NOMO-1 treated with DMSO at 0.1 percent for 48 hours (cell line): ENCODE results near the gene SCARF1.
A peak's percentile ranks its signal among the peaks of the same experiment; 100 is the strongest.

Experiments used
- DNase-seq: peaks from one replicate; lab custom pipeline; 2025; ENCODE audit not compliant: unreplicated experiment; lab: John Stamatoyannopoulos, UW

SCARF1 gene

DNA sequence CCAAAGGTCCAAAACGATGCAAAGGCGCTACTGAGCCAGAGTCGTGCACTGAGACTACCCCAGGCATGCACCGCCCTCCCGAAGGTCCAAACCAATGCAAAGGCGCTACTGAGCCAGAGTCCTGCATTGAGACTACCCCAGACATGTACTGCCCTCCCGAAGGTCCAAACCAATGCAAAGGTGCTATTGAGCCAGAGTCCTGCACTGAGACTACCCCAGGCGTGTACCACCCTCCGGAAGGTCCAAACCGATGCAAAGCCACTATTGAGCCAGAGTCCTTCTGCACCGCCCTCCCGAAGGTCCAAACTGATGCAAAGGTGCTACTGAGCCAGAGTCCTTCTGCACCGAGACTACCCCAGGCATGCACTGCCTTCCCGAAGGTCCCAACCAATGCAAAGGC lies 44.0 kb downstream of the SCARF1 start:
- DNase-seq, result no peak

DNA sequence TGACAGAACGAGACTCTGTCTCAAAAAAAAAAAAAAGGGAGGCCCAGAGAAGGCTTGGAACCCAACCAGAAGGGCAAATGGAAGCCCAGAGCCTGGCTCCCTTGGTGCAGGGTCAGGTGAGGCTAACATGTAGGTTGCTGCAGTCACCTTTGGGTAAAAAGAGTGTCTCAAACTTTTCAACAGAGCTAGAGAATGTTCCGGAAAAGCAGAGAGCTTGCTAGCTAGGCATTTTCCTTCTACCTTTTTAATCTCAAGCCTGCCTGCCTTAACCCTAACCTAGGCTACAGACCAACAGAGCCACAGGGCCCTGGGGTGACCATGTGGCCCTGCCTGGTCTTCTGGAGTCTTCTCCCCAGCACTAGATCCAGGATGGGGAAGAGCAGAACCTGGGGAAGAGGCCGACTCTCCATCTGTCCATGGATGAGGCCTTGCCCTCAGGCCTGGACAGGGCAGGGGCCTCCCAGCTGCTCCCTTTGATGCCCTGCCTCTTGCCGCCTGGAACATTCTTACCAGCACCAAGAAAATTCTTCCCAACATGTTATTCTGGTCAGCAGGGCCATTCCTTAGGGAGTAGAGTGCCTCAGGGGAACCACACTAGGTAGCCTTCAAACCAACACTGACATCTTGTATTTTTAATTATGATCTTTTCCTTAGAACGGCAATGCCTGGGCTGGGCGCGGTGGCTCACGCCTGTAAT lies 47.0 kb downstream of the SCARF1 start:
- DNase-seq, result no peak

DNA sequence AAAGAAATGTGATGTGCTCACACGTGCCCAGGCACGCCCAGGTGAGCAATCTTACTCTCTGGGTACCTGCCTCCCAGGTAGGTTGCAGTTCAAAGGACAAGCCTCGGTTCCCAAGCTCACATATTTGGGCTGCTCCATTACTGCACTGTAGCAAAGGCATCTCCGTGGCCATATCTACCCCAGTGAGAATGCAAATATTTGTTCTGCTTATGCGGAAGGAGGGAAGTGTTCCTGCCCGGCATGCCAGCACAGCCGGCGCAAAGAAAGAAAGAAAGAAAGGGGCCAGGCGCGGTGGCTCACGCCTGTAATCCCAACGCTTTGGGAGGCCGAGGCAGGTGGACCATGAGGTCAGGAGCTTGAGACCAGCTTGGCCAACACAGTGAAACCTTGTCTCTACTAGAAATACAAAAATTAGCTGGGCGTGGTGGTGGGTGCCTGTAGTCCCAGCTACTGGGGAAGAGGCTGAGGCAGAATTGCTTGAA lies 47.6 kb downstream of the SCARF1 start:
- no peak for DNase-seq

DNA sequence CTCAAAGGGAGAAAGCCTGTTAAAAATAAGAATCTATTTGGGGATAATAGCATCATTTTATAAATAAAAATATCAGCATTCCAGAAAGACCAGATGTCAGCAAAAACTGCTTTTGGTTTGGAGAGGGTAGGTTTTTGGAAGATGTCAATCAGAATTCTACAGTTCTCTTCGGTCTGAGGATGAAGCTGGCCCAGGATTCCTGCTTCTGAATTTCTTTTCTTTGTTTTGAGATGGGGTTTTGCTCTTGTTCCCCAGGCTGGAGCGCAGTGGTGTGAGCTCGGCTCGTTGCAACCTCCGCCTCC lies 52.0 kb downstream of the SCARF1 start:
- no peak for DNase-seq

DNA sequence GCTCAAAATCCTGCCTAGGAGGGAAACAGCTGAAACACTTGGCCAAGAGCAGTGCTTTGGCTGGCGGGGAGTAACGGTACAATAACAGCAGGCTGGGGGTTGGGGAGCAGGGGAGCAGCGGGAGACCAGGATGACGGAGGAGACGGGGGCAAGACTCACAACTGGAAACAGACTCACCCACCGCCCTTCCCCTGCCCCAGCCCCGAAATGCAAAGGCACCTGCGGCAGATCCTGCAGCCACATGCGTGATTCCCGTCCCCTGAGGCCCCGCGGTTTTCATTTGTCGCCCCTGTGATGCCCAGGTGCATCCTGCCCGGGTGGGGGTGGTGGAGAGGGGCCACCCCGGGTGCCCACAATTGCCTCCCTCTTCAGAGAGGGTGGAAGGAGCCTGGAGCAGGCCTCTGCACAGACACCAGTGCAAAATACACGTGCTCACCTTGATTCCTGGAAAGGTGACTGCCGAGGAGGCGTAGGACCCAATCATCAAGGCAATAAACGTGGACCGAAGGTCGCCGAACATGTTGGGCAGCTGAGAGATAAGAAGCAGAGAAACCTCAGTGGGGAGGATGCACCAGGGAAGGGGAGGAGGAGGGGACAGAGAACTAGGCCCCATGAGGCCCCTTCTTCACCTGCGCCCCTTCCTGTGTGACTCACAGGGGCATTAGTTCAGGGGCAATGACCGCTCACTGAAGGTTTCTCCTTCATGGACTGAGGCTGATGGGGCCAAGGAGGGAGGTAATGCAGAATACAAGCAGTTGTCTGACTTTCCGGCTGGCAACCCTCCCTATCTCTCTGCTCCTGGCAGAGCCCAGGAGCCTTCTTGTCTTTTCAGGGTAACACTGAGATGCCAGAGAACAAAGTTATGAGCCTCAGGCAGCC lies 52.5 kb downstream of the SCARF1 start:
- DNase-seq, result no peak

DNA sequence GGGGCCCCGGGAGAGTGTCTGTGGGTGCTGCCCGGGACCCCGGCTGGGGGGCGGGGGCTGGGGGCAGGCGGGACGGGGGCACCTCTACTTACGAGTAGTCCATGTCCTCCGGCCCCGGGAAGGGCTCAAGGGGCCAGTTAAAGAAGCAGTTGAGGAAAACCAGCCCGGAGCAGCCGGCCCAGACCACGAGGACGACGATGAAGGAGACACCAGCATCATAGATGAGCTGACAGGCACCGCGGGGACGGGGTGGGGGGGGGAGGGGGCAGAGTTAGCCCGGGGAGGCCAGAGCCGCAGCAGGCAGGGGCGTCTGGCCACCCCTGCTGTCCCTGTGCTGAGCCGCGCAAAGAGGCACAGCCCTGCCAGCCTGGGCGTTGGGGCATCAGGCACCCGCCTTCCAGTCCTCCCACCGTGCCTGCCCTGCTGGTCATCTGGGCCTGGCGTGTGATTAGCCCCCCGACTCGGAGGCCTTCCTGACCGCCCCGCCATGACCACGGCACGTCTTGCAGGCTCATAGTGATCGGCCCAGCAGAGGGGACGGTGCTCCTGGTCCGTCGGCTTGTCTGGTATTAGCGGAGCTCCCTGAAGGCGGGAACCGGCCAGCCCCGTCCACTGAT lies 54.0 kb downstream of the SCARF1 start:
- no peak for DNase-seq

DNA sequence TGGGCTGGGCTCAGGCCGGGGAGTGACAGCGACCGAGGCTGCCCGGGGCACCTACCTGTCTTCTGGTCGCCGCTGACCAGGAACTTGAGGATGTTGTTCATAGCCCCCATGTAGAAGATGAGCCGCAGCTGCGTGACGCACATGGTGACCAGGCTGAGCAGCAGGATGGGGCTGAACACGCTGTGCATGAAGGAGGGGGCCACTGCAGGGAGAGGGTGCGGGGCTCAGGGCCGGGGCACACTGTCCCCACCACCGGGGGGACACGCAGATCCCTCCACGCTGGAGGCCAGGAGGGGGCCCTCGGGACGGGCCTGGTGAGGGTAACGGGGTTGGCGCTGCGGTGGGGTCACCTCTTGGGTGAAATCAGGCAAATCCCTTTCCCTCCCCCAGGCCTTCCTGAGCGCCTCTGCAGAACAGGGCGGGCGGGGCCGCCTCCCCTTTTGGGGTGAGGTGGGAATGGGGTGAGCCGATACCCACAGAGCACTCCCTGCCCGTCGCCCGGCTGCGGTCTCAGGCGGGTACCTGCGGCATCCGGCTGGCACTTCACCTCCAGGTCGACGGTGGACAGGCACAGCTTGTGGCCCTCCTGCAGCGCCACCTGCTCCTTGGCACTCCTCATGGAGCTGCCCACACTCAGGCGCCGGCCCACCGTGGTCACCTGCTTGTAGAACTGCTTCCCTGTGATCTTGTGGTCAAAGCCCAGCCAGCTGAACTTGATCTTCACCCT lies 54.6 kb downstream of the SCARF1 start:
- DNase-seq, result no peak

DNA sequence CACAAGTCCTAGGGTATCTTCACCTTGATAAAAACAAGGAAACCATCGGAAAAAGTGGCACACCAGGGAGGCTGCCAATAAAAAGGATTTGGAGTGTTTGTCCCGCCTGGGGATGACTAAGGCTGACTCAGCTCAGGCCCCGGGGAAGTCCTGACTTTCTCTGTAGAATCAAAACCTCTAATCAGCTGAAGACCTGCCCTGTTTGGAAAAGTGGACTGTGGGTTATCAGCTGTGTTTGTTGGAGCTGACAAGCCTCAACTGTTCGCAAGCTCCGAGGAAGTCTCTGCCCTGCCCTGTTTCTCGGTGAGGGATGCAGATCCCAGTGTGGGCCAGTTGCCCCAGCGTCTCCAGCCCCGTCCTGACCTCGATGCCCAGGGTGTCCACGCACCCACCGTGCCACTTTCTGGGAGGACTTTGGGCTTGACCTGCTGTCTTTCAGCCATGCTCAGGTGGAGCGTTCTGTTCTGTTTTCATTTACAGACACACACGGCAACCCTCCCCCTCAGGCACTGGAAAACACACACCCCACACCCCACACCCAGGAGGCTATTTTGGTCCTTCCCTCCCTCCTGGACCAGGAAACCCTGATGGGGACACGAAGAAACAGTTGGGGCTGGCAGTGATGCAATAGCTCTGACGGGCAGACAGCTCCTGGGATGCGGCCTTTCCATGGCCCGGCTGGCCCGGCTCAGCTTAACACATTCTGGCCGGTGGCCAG lies 55.3 kb downstream of the SCARF1 start:
- peak; percentile 29 for DNase-seq

DNA sequence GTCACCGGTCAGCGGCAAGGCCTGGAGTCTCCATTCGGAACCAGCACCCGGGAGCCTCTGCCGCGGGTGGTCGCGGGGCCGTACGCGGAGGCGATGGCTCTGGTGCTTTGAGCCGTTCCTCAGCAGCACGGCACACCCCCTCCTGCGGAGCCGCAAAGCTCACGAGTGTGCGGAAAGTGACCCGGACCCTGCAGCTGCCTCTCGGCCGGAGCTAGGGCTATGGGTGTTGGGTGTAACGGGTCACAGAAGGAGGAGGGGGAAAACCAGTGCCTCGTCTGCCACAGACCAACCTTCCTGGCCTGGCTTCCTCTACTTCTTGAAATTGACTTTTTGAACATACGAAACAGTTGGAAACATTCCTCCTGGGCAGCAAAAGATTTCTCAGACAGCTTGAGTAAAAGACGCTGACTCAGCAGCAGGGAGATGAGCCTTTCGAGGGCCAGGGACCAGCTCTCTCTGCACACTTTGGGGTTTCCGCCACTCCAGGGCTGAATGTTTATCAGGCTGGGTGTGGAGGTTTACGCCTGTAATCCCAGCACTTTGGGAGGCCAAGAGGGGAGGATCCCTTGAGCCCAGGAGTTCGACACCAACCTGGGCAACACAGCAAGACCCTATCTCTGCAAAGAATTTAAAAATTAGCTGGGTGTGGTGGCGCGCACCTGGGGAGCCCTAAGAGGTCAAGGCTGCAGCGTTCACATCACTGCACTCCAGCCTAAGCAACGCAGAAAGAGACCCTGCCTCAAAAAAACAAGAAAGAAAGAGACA lies 56.5 kb downstream of the SCARF1 start:
- no peak for DNase-seq

DNA sequence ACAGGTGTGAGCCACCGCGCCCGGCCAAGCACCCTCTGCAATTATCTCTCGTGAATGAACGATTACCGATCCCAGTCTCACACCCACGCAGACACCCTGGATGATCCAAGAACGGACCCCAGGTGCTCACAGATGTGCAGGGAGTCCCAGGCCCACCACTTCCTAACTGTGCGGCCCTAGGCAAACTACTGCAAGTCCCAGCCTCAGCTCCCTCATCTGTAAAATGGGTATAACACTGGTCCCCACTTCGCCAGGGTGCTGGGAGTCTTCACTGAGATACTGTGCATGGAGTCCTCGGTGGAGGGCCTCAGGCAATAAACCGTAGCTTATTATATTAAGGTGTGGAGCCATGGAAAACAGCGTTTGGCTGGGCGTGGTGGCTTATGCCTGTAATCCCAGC lies 61.4 kb downstream of the SCARF1 start:
- no peak for DNase-seq
